K562 (cell line): ENCODE results near the gene SCFD2. TPM values are rescaled to one million over a fixed set of nuclear protein-coding genes. Genes with fewer than 3 reads are reported as not detected.

Experiments
- ATAC-seq: fragments of 200-7000 bp; cut with Tn5 transposase; 3 replicates; pipeline ENCODE4 v1.9.1; 2020; ENCODE audit warnings: moderate library complexity
- BruUV-seq: library from RNA; stranded (reverse); fragments of 400-500 nt; replicated peaks from 2 replicates; lab custom pipeline; 2021; lab: Mats Ljungman, UMichigan
- CTCF ChIA-PET: fragments of 300-600 bp; formaldehyde crosslinking; extraction: SDS; loops from one replicate; lab custom pipeline; 2021; ENCODE audit warnings: low intra/inter-chr PET ratio; lab: Yijun Ruan, JAX
- POLR2A ChIA-PET: fragments of 300-600, 350-650 bp; sonication (Branson Sonifier 250); formaldehyde crosslinking; extraction: SDS; loops from one replicate; lab custom pipeline; 2021; ENCODE audit warnings: antibody characterized with exemption, inconsistent platforms; lab: Yijun Ruan, JAX
- DNase-seq, 4 experiments: peaks; one replicate each; pipeline versions ENCODE4 v3.0.0 to v3.0.0-alpha.2; 2011 to 2018; ENCODE audit warnings: low spot score in 3 of 4, mixed read lengths in 3 of 4; ENCODE audit errors: extremely low read depth in 1 of 4
- FAIRE-seq: peaks from 2 replicates; lab custom pipeline; 2011; peaks lifted over from hg19 to GRCh38; lab: Jason Lieb, UNC
- H2AFZ ChIP-seq: 2 replicates; pipeline ENCODE4 v1.6.0; 2011; ENCODE audit warnings: low read depth, low read length, control low read depth, inconsistent platforms
- H3K27ac ChIP-seq: fragments of 200-600 bp; 3 replicates; pipeline ENCODE4 v1.8.0; 2011; ENCODE audit warnings: low read depth, mild to moderate bottlenecking, control low read depth, inconsistent platforms, low read length, moderate library complexity, mixed read lengths; ENCODE audit errors: extremely low read depth
- H3K27me3 ChIP-seq, 2 experiments: fragments of 300-600 bp in 1 of 2; 2 replicates in 1 of 2; 3 replicates in 1 of 2; pipeline versions ENCODE4 v1.6.0 to v1.8.0; 2011; ENCODE audit warnings: inconsistent platforms in 2 of 2, low read length in 2 of 2, mild to moderate bottlenecking in 1 of 2, mixed read lengths in 1 of 2, moderate library complexity in 1 of 2; ENCODE audit not compliant: control insufficient read depth in 2 of 2, insufficient read depth in 2 of 2
- H3K36me3 ChIP-seq: fragments of 300-600 bp; 3 replicates; pipeline ENCODE4 v1.8.0; 2011; ENCODE audit warnings: mild to moderate bottlenecking, low read length, inconsistent platforms; ENCODE audit not compliant: control insufficient read depth, insufficient read depth
- H3K4me1 ChIP-seq, 2 experiments: fragments of 200-600 bp in 1 of 2; replicated peaks in 1 of 2; 2 replicates in 1 of 2; 3 replicates in 1 of 2; pipeline versions ENCODE4 v1.5.1 to v1.8.0; 2011; ENCODE audit warnings: inconsistent platforms in 2 of 2, low read length in 2 of 2, mild to moderate bottlenecking in 1 of 2, mixed read lengths in 1 of 2, moderate library complexity in 1 of 2; ENCODE audit not compliant: control insufficient read depth in 2 of 2, insufficient read depth in 2 of 2
- H3K4me2 ChIP-seq: 2 replicates; pipeline ENCODE4 v1.6.1; 2011; ENCODE audit warnings: low read length, control low read depth, inconsistent platforms, mixed read lengths; ENCODE audit not compliant: insufficient read depth
- H3K4me3 ChIP-seq: fragments of 200-600 bp; sonication (generic), shearing (Covaris generic); 2 replicates; pipeline ENCODE4 v1.5.1; 2016; ENCODE audit warnings: control low read depth, inconsistent platforms
- H3K79me2 ChIP-seq: fragments of 200-600 bp; 3 replicates; pipeline ENCODE4 v1.8.0; 2011; ENCODE audit warnings: low read length, inconsistent platforms; ENCODE audit not compliant: control insufficient read depth, insufficient read depth
- H3K9ac ChIP-seq, 2 experiments: 2 replicates each; pipeline versions ENCODE4 v1.6.0 to v1.6.1; 2011; ENCODE audit warnings: low read depth in 2 of 2, low read length in 2 of 2, control low read depth in 1 of 2, inconsistent platforms in 1 of 2, mild to moderate bottlenecking in 1 of 2, mixed read lengths in 1 of 2; ENCODE audit not compliant: insufficient read depth in 1 of 2
- H3K9me1 ChIP-seq: one replicate; pipeline ENCODE4 v1.6.0; 2011; ENCODE audit warnings: inconsistent platforms, mild to moderate bottlenecking, low read length, moderate library complexity; ENCODE audit not compliant: control insufficient read depth, insufficient read depth
- H3K9me3 ChIP-seq: replicated peaks from 2 replicates; pipeline ENCODE4 v1.5.1; 2011; ENCODE audit warnings: low read depth, low read length, inconsistent platforms; ENCODE audit not compliant: control insufficient read depth, insufficient read depth
- H4K20me1 ChIP-seq: replicated peaks from 2 replicates; pipeline ENCODE4 v1.6.1; 2011; ENCODE audit warnings: low read length, inconsistent platforms, mixed read lengths; ENCODE audit not compliant: control insufficient read depth, insufficient read depth
- ATF1 ChIP-seq, 2 experiments: fragments of 450-650 bp in 1 of 2; IDR thresholded peaks; 2 replicates each; pipeline ENCODE4 v1.6.1; 2016; ENCODE audit warnings: missing compliant biosample characterization in 1 of 2, missing genetic modification characterization in 1 of 2
- CEBPG ChIP-seq, 3 experiments: fragments of 200-800 bp in 1 of 3; sonication (Bioruptor generic) in 1 of 3; sonication (generic) in 1 of 3; formaldehyde crosslinking in 1 of 3; IDR thresholded peaks in 2 of 3; conservative IDR thresholded peaks in 1 of 3; 2 replicates each; pipeline versions ENCODE4 v1.6.1 to v1.8.0; 2016 to 2022; ENCODE audit warnings: missing compliant biosample characterization in 2 of 3, missing genetic modification characterization in 2 of 3, mild to moderate bottlenecking in 1 of 3, missing genetic modification reagents in 1 of 3
- CEBPZ ChIP-seq: fragments of 150-350 bp; IDR thresholded peaks from 2 replicates; pipeline ENCODE4 v1.6.1; 2014; ENCODE audit warnings: low read depth, mild to moderate bottlenecking, low read length, borderline replicate concordance
- GABPA ChIP-seq: fragments of 200-800 bp; sonication (Bioruptor generic); conservative IDR thresholded peaks from 2 replicates; pipeline ENCODE4 v1.6.1; 2016; ENCODE audit warnings: low read depth, missing genetic modification characterization, missing compliant biosample characterization
- GATAD2B ChIP-seq: fragments of 450-650 bp; IDR thresholded peaks from 2 replicates; pipeline ENCODE4 v1.6.1; 2017; ENCODE audit warnings: mild to moderate bottlenecking, borderline replicate concordance
- MEIS2 ChIP-seq: fragments of 450-650 bp; IDR thresholded peaks from 2 replicates; pipeline ENCODE4 v1.6.1; 2014; ENCODE audit warnings: mild to moderate bottlenecking; ENCODE audit not compliant: partially characterized antibody
- MTF1 ChIP-seq: fragments of 250-450 bp; sonication (Bioruptor Pico); IDR thresholded peaks from 2 replicates; pipeline ENCODE4 v1.9.0; 2021; ENCODE audit warnings: moderate library complexity, mild to moderate bottlenecking, inconsistent platforms, borderline replicate concordance
- PHF20 ChIP-seq: fragments of 450-650 bp; IDR thresholded peaks from 2 replicates; pipeline ENCODE4 v1.6.1; 2018; ENCODE audit not compliant: partially characterized antibody
- USF2 ChIP-seq: sonication (generic); formaldehyde crosslinking; IDR thresholded peaks from 2 replicates; pipeline ENCODE4 v1.5.0; 2020; ENCODE audit warnings: missing genetic modification reagents
- ZNF143 ChIP-seq: sonication (generic); formaldehyde crosslinking; IDR thresholded peaks from 2 replicates; pipeline ENCODE4 v1.9.0; 2022; ENCODE audit warnings: mild to moderate bottlenecking, missing genetic modification reagents
- ZNF740 ChIP-seq, 3 experiments: fragments of 200-800 bp in 1 of 3; sonication (Bioruptor generic) in 1 of 3; sonication (generic) in 1 of 3; formaldehyde crosslinking in 1 of 3; IDR thresholded peaks; 2 replicates each; pipeline versions ENCODE4 v1.6.1 to v1.8.0; 2016 to 2022; ENCODE audit warnings: mild to moderate bottlenecking in 2 of 3, missing compliant biosample characterization in 2 of 3, missing genetic modification characterization in 2 of 3, missing genetic modification reagents in 1 of 3
- WGBS: fragments of 100-300 bp; shearing (Covaris generic); methylation state at CpG from one replicate; pipeline ENCODE4 v1.1.6; 2016; ENCODE audit warnings: low coverage, mixed read lengths; ENCODE audit not compliant: insufficient coverage; ENCODE audit errors: missing lambda C conversion rate; 5-methylcytosine and 5-hydroxymethylcytosine counted together
- in situ Hi-C: fragments of 300-500 bp; cut with MboI; formaldehyde crosslinking; loops from 4 replicates; pipeline ENCODE4 v1.15.0; 2018; ENCODE audit warnings: inconsistent platforms, mixed read lengths
- intact Hi-C: fragments of 100-400 bp; cut with micrococcal nuclease; formaldehyde crosslinking; loops from 2 replicates; pipeline ENCODE4 v1.14.2; 2022
- polyA plus RNA-seq, 8 experiments: library from polyadenylated mRNA; depleted of rRNA in 4 of 8; stranded (reverse) in 5 of 8; unstranded in 3 of 8; fragments of >200 nt; fragmentation: Nextera tagmentation in 2 of 8; fragmentation: Illumina TruSeq in 1 of 8; extraction: Ambion mirVana in 2 of 8; extraction: Trizol in 1 of 8; gene quantifications; 2 replicates each; pipeline versions ENCODE4 v1.2.1 to v1.2.3, GENCODE V29; 2011 to 2014; ENCODE audit warnings: inconsistent platforms in 1 of 8, missing spikeins in 1 of 8
- total RNA-seq, 7 experiments: library from RNA; depleted of rRNA in 6 of 7; stranded (reverse); fragments of >200 nt in 6 of 7; fragmentation: Illumina TruSeq in 2 of 7; extraction: Trizol in 2 of 7; gene quantifications; 2 replicates each; pipeline versions ENCODE4 v1.2.1 to v1.2.3, GENCODE V29; 2011 to 2021; ENCODE audit warnings: low replicate concordance in 1 of 7

Gene SCFD2
- total and polyA plus RNA-seq, 9 of the 15 experiments (the other 6 are each of a cell fraction or from before 2014, with no cell fraction given) = 5.7 to 30.3 (median 22.8) TPM

GRCh38 chr4:52962721-52963120, 403.1 kb downstream of the SCFD2 start (continued):
- TF ChIP-seq ZNF740 (CRISPR knock-in tag; IDR thresholded peaks at IDR 0.05) (no peak), ZNF740 (tag; IDR thresholded peaks at IDR 0.05) (no peak), USF2 (CRISPR knock-in tag) (no peak), GATAD2B (no peak)

GRCh38 chr4:52961666-52962412, 404.0 kb downstream of the SCFD2 start:
- no peaks in the 10 kb centered on the region for H3K4me1 ChIP-seq

More at GRCh38 chr4:52961666-52962412, 404.0 kb downstream of the SCFD2 start:
- no TSS peak for BruUV-seq
- no peak overlapping the region for H3K9ac ChIP-seq
- H3K9me3 ChIP-seq = no peaks in the 10 kb centered on the region
- no peak for ATAC-seq
- WGBS = 24% methylated on average over 3 of the region's 3 CpGs
- in situ Hi-C loops = no loop called here
- POLR2A ChIA-PET = interaction anchor here (0.7 to 1.2 kb wide), 2 partner anchors 18 to 102 kb away, joined by 3 read pairs; no protein-coding TSS in a partner anchor
- intact Hi-C loops = no loop called here
- H3K4me3 ChIP-seq = no peak overlapping the region
- H3K79me2 ChIP-seq = no peaks in the 10 kb centered on the region
- no peak for DNase-seq
- H3K27ac ChIP-seq = no peak overlapping the region
- H3K9me1 ChIP-seq = no peaks in the 10 kb centered on the region
- FAIRE-seq = no peak
- TF ChIP-seq MTF1 = no peak
- TF ChIP-seq MEIS2 = no peak
- no peak for TF ChIP-seq ATF1 (CRISPR knock-in tag; IDR thresholded peaks at IDR 0.05)
- TF ChIP-seq ATF1 (tag; IDR thresholded peaks at IDR 0.05) = no peak
- no peak for TF ChIP-seq ZNF143 (CRISPR knock-in tag)
- TF ChIP-seq PHF20 = no peak
- no peak for TF ChIP-seq CEBPG (CRISPR knock-in tag; IDR thresholded peaks at IDR 0.05)
- TF ChIP-seq CEBPG (tag; conservative IDR thresholded peaks at IDR 0.05 in 1 of 2, IDR thresholded peaks at IDR 0.05 in 1 of 2) = no peak
- no peak for TF ChIP-seq CEBPZ
- TF ChIP-seq GABPA = no peak
- no peaks in the 10 kb centered on the region for H4K20me1 ChIP-seq
- H2AFZ ChIP-seq = no peak overlapping the region
- CTCF ChIA-PET = no interaction called here
- no peaks in the 10 kb centered on the region for H3K27me3 ChIP-seq
- H3K4me2 ChIP-seq = no peak overlapping the region
- no peaks in the 10 kb centered on the region for H3K36me3 ChIP-seq
